Gastrocnemius medialis (tissue), 4 donors: ENCODE data around the gene NAV2.

ENCODE experiments used
- POLR2A ChIP-seq, 2 donors: fragments of 450-650 bp; IDR thresholded peaks; one replicate each; pipeline ENCODE4 v1.6.1; 2017; ENCODE audit warnings: antibody characterized with exemption in 2 of 2, mild to moderate bottlenecking in 2 of 2, moderate library complexity in 2 of 2
- TF ChIP-seq, protein P1 (sequence below), 5 experiments: fragments of 450-650 bp in 3 of 5; fragments of 200-600 bp in 2 of 5; sonication (generic) in 2 of 5; IDR thresholded peaks in 4 of 5; conservative IDR thresholded peaks in 1 of 5; 1 replicate in 4 of 5; 2 replicates in 1 of 5; pipeline ENCODE4 v1.5.1; 2016 to 2019; ENCODE audit warnings: antibody characterized with exemption in 5 of 5, mild to moderate bottlenecking in 3 of 5, moderate library complexity in 3 of 5

DNA sequence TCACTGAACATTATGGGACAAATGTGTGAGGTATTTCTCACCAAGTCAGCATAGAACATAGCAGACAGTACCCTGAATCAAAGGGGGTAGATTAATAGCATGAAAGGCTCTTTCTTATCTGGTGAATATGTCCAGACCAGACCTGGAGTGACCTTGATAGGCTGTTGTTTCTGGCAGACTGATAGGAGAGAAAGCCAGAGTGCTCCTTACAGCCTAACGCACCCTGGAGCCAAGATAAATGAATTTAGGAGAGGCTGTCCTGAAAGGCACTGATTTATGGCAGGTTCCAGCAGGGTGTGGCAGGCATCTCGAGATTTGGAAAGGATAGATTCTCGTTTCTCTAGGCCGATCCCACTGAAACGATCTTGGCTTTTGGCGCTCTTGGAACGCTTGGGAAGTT, 243.0 kb downstream of the NAV2 start:
- TF ChIP-seq, protein P1, sequence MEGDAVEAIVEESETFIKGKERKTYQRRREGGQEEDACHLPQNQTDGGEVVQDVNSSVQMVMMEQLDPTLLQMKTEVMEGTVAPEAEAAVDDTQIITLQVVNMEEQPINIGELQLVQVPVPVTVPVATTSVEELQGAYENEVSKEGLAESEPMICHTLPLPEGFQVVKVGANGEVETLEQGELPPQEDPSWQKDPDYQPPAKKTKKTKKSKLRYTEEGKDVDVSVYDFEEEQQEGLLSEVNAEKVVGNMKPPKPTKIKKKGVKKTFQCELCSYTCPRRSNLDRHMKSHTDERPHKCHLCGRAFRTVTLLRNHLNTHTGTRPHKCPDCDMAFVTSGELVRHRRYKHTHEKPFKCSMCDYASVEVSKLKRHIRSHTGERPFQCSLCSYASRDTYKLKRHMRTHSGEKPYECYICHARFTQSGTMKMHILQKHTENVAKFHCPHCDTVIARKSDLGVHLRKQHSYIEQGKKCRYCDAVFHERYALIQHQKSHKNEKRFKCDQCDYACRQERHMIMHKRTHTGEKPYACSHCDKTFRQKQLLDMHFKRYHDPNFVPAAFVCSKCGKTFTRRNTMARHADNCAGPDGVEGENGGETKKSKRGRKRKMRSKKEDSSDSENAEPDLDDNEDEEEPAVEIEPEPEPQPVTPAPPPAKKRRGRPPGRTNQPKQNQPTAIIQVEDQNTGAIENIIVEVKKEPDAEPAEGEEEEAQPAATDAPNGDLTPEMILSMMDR (IDR thresholded peaks at IDR 0.05 in 4 of 5, conservative IDR thresholded peaks at IDR 0.05 in 1 of 5): no peak
- no peak for TF ChIP-seq POLR2A (IDR thresholded peaks at IDR 0.05)
